ENCODE results near the gene ATL3.
"Not testable (repeated sequence)": the region's sequence is repeated elsewhere in the genome, so short reads cannot be mapped to it uniquely, and the experiment has no call there.

- TF ChIP-seq, protein P1, sequence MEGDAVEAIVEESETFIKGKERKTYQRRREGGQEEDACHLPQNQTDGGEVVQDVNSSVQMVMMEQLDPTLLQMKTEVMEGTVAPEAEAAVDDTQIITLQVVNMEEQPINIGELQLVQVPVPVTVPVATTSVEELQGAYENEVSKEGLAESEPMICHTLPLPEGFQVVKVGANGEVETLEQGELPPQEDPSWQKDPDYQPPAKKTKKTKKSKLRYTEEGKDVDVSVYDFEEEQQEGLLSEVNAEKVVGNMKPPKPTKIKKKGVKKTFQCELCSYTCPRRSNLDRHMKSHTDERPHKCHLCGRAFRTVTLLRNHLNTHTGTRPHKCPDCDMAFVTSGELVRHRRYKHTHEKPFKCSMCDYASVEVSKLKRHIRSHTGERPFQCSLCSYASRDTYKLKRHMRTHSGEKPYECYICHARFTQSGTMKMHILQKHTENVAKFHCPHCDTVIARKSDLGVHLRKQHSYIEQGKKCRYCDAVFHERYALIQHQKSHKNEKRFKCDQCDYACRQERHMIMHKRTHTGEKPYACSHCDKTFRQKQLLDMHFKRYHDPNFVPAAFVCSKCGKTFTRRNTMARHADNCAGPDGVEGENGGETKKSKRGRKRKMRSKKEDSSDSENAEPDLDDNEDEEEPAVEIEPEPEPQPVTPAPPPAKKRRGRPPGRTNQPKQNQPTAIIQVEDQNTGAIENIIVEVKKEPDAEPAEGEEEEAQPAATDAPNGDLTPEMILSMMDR (IDR thresholded peaks at IDR 0.05; ENCODE audit: poor library complexity, severe bottlenecking), result not testable (repeated sequence)
- not testable (repeated sequence) for TF ChIP-seq POLR2AphosphoS5 (IDR thresholded peaks at IDR 0.05); RAD21 (conservative IDR thresholded peaks at IDR 0.05); EZH2 (IDR thresholded peaks at IDR 0.05; ENCODE audit: borderline replicate concordance, insufficient read depth, low read length, poor library complexity, severe bottlenecking); TAF1 (IDR thresholded peaks at IDR 0.05; ENCODE audit: low read depth); SMC3 (conservative IDR thresholded peaks at IDR 0.05; ENCODE audit: poor library complexity)
Measured at GRCh38 chr11:63581224-63581623, 90.0 kb downstream of the ATL3 start.

Data from neural cell (in vitro differentiated cells).